ENCODE measurements around the gene STARD5. TPM values are rescaled to one million over a fixed set of nuclear protein-coding genes. Genes with fewer than 3 reads are reported as not detected.

Gene STARD5
- total RNA-seq, 3 donors from 2014 or later (not counting 1 experiment from before 2014, with no cell fraction given), result 4.7 to 6.6 (median 6.3) TPM

DNA sequence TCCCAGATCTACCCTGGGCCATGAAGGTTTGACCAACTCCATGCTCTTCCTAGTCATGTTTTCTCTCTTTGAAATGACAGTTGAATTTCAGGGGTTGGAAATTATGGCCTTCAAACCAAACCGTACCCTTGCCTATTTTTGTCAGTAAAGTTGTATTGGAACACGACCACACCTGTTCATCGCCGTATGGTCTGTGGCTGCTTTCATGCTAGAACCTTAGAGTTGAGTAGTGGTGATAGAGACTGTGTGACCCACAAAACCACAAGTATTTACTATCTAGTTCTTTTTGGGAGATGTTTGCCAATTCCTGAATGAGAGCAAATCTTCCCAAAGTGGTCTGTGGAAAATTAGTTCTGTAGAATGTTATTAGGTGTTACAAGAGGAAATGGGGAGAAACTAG, 24.0 kb upstream of the STARD5 start:
- H3K27me3 ChIP-seq (ENCODE audit: control insufficient read depth, insufficient read depth, low read length), result no peaks in the 10 kb centered on the region
- WGBS (ENCODE audit: insufficient coverage), result 50% methylated on average over 4 of the region's 4 CpGs
- H3K4me3 ChIP-seq (ENCODE audit: low read length), result no peak overlapping the region
- no peaks in the 10 kb centered on the region for H3K36me3 Mint-ChIP-seq
- TF ChIP-seq, protein P1, sequence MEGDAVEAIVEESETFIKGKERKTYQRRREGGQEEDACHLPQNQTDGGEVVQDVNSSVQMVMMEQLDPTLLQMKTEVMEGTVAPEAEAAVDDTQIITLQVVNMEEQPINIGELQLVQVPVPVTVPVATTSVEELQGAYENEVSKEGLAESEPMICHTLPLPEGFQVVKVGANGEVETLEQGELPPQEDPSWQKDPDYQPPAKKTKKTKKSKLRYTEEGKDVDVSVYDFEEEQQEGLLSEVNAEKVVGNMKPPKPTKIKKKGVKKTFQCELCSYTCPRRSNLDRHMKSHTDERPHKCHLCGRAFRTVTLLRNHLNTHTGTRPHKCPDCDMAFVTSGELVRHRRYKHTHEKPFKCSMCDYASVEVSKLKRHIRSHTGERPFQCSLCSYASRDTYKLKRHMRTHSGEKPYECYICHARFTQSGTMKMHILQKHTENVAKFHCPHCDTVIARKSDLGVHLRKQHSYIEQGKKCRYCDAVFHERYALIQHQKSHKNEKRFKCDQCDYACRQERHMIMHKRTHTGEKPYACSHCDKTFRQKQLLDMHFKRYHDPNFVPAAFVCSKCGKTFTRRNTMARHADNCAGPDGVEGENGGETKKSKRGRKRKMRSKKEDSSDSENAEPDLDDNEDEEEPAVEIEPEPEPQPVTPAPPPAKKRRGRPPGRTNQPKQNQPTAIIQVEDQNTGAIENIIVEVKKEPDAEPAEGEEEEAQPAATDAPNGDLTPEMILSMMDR (IDR thresholded peaks at IDR 0.05), result no peak
- no peaks in the 10 kb centered on the region for H3K4me1 ChIP-seq (ENCODE audit: control insufficient read depth, insufficient read depth, low read length)
- H3K9me3 Mint-ChIP-seq, result no peaks in the 10 kb centered on the region
- H3K4me1 Mint-ChIP-seq, result peaks cover 5% of the 10 kb centered on the region in 2 donors
- DNase-seq (no peak), ATAC-seq (no peak)
- H3K27me3 Mint-ChIP-seq (ENCODE audit: low read depth in 2 of 2), result peaks cover 0 to 10% of the 10 kb centered on the region in 2 donors
- no peak overlapping the region for H3K27ac Mint-ChIP-seq
- no peaks in the 10 kb centered on the region for H3K36me3 ChIP-seq (ENCODE audit: control insufficient read depth, insufficient read depth, low read length)
- no peaks in the 10 kb centered on the region for H3K9me3 ChIP-seq (ENCODE audit: control insufficient read depth, insufficient read depth, low read length)
- intact Hi-C loops (cut with micrococcal nuclease), result loop anchor here (10.0 kb wide), 1 partner anchor 57 kb away; no protein-coding TSS in a partner anchor
- no peak overlapping the region for H3K27ac ChIP-seq (ENCODE audit: low read length)
- H3K4me3 Mint-ChIP-seq, result no peak overlapping the region

DNA sequence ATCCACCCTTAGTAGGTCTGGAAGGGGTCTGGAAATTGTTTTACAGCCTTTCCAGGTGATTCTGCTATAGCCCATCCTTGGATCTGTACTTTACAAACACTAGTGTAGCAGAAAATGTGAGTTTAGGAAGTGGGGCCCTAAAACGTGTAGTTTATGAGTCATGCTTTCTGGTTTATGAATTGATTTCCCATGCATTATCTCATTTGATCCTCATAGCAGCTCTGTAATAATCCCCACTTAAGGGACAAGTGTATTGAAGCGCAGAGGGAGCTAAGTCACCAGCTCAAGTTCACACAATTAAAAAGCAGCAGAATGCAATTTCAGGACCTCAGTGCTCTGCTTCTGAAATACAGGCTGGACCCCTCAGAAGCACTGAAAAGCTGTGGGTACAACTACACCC, 22.7 kb upstream of the STARD5 start:
- Mint-ChIP-seq H3K36me3 (no peaks in the 10 kb centered on the region), H3K9me3 (no peaks in the 10 kb centered on the region), H3K27me3 (ENCODE audit: low read depth in 2 of 2) (peaks cover 0 to 10% of the 10 kb centered on the region in 2 donors), H3K27ac (no peak overlapping the region), H3K4me1 (peaks cover 5% of the 10 kb centered on the region in 2 donors), H3K4me3 (no peak overlapping the region)
- Histone ChIP-seq H3K9me3 (ENCODE audit: control insufficient read depth, insufficient read depth, low read length) (no peaks in the 10 kb centered on the region), H3K27me3 (ENCODE audit: control insufficient read depth, insufficient read depth, low read length) (no peaks in the 10 kb centered on the region), H3K36me3 (ENCODE audit: control insufficient read depth, insufficient read depth, low read length) (no peaks in the 10 kb centered on the region), H3K4me3 (ENCODE audit: low read length) (no peak overlapping the region), H3K4me1 (ENCODE audit: control insufficient read depth, insufficient read depth, low read length) (no peaks in the 10 kb centered on the region), H3K27ac (ENCODE audit: low read length) (no peak overlapping the region)
- 100% methylated on average over 1 of the region's 2 CpGs for WGBS (ENCODE audit: insufficient coverage)
- TF ChIP-seq, protein P1 (IDR thresholded peaks at IDR 0.05), result no peak
- intact Hi-C loops (cut with micrococcal nuclease), result loop anchor here (10.0 kb wide), 1 partner anchor 58 kb away; no protein-coding TSS in a partner anchor
- DNase-seq (no peak), ATAC-seq (no peak)

DNA sequence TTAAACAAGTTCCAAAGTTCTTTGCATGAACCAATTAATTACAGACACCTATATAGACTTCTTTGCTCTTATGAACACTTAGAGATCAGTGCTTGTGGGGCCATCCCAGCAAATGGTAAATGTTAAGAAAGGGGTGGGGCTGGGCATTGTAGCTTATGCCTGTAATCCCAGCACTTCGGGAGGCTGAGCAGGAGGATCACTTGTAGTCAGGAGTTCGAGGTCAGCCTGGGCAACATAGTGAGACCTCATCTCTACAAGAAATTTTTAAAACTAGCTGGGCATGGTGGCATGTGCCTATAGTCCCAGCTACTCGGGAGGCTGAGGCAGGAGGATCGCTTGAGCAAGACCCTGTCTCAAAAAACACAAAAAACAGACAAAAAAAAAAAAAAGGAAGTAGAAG, 19.4 kb upstream of the STARD5 start:
- Mint-ChIP-seq H3K4me1 (peaks cover 5% of the 10 kb centered on the region in 2 donors), H3K4me3 (no peak overlapping the region), H3K9me3 (no peaks in the 10 kb centered on the region), H3K36me3 (no peaks in the 10 kb centered on the region), H3K27me3 (ENCODE audit: low read depth in 2 of 2) (peaks cover 8 to 10% of the 10 kb centered on the region in 2 donors), H3K27ac (no peak overlapping the region)
- intact Hi-C loops (cut with micrococcal nuclease), result loop anchor here (10.0 kb wide), 1 partner anchor 61 kb away; no protein-coding TSS in a partner anchor
- TF ChIP-seq, protein P1 (IDR thresholded peaks at IDR 0.05), result no peak
- no peaks in the 10 kb centered on the region for H3K27me3 ChIP-seq (ENCODE audit: control insufficient read depth, insufficient read depth, low read length)
- peaks cover 3% of the 10 kb centered on the region for H3K4me1 ChIP-seq (ENCODE audit: control insufficient read depth, insufficient read depth, low read length)
- ATAC-seq, result no peak
- no peak overlapping the region for H3K4me3 ChIP-seq (ENCODE audit: low read length)
- WGBS (ENCODE audit: insufficient coverage), result 77% methylated on average over 4 of the region's 4 CpGs
- DNase-seq, result no peak
- H3K9me3 ChIP-seq (ENCODE audit: control insufficient read depth, insufficient read depth, low read length), result no peaks in the 10 kb centered on the region
- no peak overlapping the region for H3K27ac ChIP-seq (ENCODE audit: low read length)
- H3K36me3 ChIP-seq (ENCODE audit: control insufficient read depth, insufficient read depth, low read length), result no peaks in the 10 kb centered on the region

DNA sequence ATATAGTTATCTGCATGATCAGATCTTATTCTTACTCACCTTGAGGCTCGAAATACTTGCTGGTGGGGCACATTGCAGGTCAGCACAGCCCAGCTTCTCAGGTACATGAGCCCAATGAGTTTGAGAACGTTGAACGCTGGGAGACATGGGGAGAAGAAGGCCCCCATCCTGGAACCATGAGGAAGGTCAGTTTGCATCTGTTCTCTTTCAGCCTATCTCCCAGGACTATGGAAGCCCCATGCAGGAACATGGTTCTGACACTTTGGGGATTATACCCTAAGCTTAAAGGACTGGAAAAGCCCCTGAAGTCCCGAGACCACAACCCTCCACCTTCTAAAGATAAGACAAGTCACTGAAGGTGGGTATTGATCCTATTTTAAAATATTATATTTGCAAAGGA, 17.4 kb upstream of the STARD5 start:
- intact Hi-C loops (cut with micrococcal nuclease), result loop anchor here (10.0 kb wide), 1 partner anchor 63 kb away; no protein-coding TSS in a partner anchor
- no peaks in the 10 kb centered on the region for H3K9me3 Mint-ChIP-seq
- WGBS (ENCODE audit: insufficient coverage), result 97% methylated on average over 3 of the region's 4 CpGs
- Histone ChIP-seq H3K4me1 (ENCODE audit: control insufficient read depth, insufficient read depth, low read length) (peaks cover 4% of the 10 kb centered on the region), H3K27me3 (ENCODE audit: control insufficient read depth, insufficient read depth, low read length) (no peaks in the 10 kb centered on the region), H3K4me3 (ENCODE audit: low read length) (no peak overlapping the region), H3K36me3 (ENCODE audit: control insufficient read depth, insufficient read depth, low read length) (no peaks in the 10 kb centered on the region), H3K27ac (ENCODE audit: low read length) (no peak overlapping the region), H3K9me3 (ENCODE audit: control insufficient read depth, insufficient read depth, low read length) (no peaks in the 10 kb centered on the region)
- TF ChIP-seq, protein P1 (IDR thresholded peaks at IDR 0.05), result no peak
- no peak for ATAC-seq
- no peaks in the 10 kb centered on the region for H3K36me3 Mint-ChIP-seq
- H3K4me3 Mint-ChIP-seq, result no peak overlapping the region
- H3K27me3 Mint-ChIP-seq (ENCODE audit: low read depth in 2 of 2), result peaks cover 8 to 10% of the 10 kb centered on the region in 2 donors
- no peak for DNase-seq
- H3K4me1 Mint-ChIP-seq, result no peaks in the 10 kb centered on the region
- no peak overlapping the region for H3K27ac Mint-ChIP-seq

Measured in natural killer cell (primary cell).